ENCODE results near the gene KMT5C. TPM values are rescaled to one million over a fixed set of nuclear protein-coding genes. Genes with fewer than 3 reads are reported as not detected.

Gene KMT5C
- total RNA-seq, 1 experiment from 2014 or later: 54.5 TPM

GRCh38 chr19:55385724-55386492 lies 46.2 kb downstream of the KMT5C start, which contains the start of gene RPL28:
Gene RPL28 (plus strand): TSS chr19:55385932. CDS start chr19:55386358, 426 bp downstream.
- no peak within 1 kb of the TSS for H2BK15ac ChIP-seq (ENCODE audit: low read depth, low read length)
- H2BK5ac ChIP-seq (ENCODE audit: insufficient read length, low read length): no peak within 1 kb of the TSS
- Mint-ChIP-seq H3K9me3 (peaks cover 2 to 3% of the 10 kb centered on the region in 2 experiments; a peak in 2 of 5 replicates), H3K27me3 (ENCODE audit: low read depth) (peaks cover 19% of the 10 kb centered on the region), H3K27ac (peak within 1 kb of the TSS; percentile 98 to 99 (median 99)), H3K4me1 (peaks cover 45 to 57% of the 10 kb centered on the region in 2 experiments), H3K36me3 (ENCODE audit: insufficient read depth in 1 of 3, low read depth in 3 of 3) (peaks cover 40 to 53% (median 50%) of the 10 kb centered on the region in 3 experiments), H3K4me3 (peak within 1 kb of the TSS; percentile 98 to 100)
- H3K4me2 ChIP-seq (ENCODE audit: insufficient read depth, insufficient read length, low read length): peak within 1 kb of the TSS; percentile 87
- peaks cover 8% of the 10 kb centered on the region for H3K4me1 ChIP-seq (ENCODE audit: insufficient read depth, low read length)
- H2AFZ ChIP-seq (ENCODE audit: low read length): peak within 1 kb of the TSS; percentile 99
- H2BK120ac ChIP-seq (ENCODE audit: low read depth, low read length, poor library complexity, severe bottlenecking): no peak within 1 kb of the TSS
- H2BK12ac ChIP-seq (ENCODE audit: insufficient read length, low read depth, low read length): no peak within 1 kb of the TSS
- H3K9me3 ChIP-seq (ENCODE audit: control insufficient read depth, low read depth, low read length): no peaks in the 10 kb centered on the region
- H4K91ac ChIP-seq (ENCODE audit: insufficient read length, low read depth, low read length): no peak within 1 kb of the TSS
- H4K8ac ChIP-seq (replicated peaks; ENCODE audit: insufficient read length, low read depth, low read length): no peak within 1 kb of the TSS
- H3T11ph ChIP-seq (ENCODE audit: low read length): no peak within 1 kb of the TSS
- peaks cover 3% of the 10 kb centered on the region for H4K20me1 ChIP-seq (ENCODE audit: control insufficient read depth, insufficient read depth, insufficient read length)
- H3K23ac ChIP-seq (ENCODE audit: insufficient read length, low read depth, low read length): no peak within 1 kb of the TSS
- peaks cover 17% of the 10 kb centered on the region; the same call in 1 of the 2 replicates for H3K79me2 ChIP-seq (ENCODE audit: insufficient read depth, low read length)
- H3K27ac ChIP-seq (ENCODE audit: insufficient read length, low read depth, low read length): peak within 1 kb of the TSS; percentile 82
- WGBS (ENCODE audit: extremely low coverage, insufficient read length, low lambda C conversion rate): no CpG with 5 or more reads among the region's 68 CpGs
- TF ChIP-seq CTCF (conservative IDR thresholded peaks at IDR 0.05): no peak
- peak within 1 kb of the TSS; percentile 84 for H3K14ac ChIP-seq (ENCODE audit: insufficient read depth, low read length)
- H3K9ac ChIP-seq (ENCODE audit: extremely low read depth, insufficient read length, low read length): peak within 1 kb of the TSS; percentile 94
- DNase-seq: peak; percentile 98
- no peak within 1 kb of the TSS for H4K5ac ChIP-seq (ENCODE audit: insufficient read length, low read depth, low read length)
- no peak within 1 kb of the TSS for H3K56ac ChIP-seq (ENCODE audit: insufficient read length, low read depth, low read length)
- no peak within 1 kb of the TSS for H3K4ac ChIP-seq (ENCODE audit: low read depth, low read length)
- peak within 1 kb of the TSS; percentile 80 for H3K18ac ChIP-seq (ENCODE audit: insufficient read length, low read depth, low read length)
- no peak within 1 kb of the TSS for H2AK5ac ChIP-seq (ENCODE audit: insufficient read length, low read length)
- H2BK20ac ChIP-seq (ENCODE audit: low read depth, low read length, poor library complexity, severe bottlenecking): no peak within 1 kb of the TSS
- peaks cover 28% of the 10 kb centered on the region for H3K23me2 ChIP-seq (ENCODE audit: insufficient read length, low read depth, low read length, poor library complexity, severe bottlenecking)
- H3K79me1 ChIP-seq (ENCODE audit: insufficient read depth, low read depth, low read length, poor library complexity, severe bottlenecking): peaks cover 15% of the 10 kb centered on the region
- H3K27me3 ChIP-seq (ENCODE audit: insufficient read depth, low read length): peaks cover 2% of the 10 kb centered on the region; the same call in 1 of the 2 replicates
